Measurements from ENCODE around the gene SUGP1. TPM values are rescaled to one million over a fixed set of nuclear protein-coding genes. Genes with fewer than 3 reads are reported as not detected.
"Not testable (repeated sequence)": the region's sequence is repeated elsewhere in the genome, so short reads cannot be mapped to it uniquely, and the experiment has no call there.

Gene SUGP1
- total RNA-seq, 4 donors from 2014 or later = 29.7 to 51.0 (median 39.8) TPM

- TF ChIP-seq CTCF (IDR thresholded peaks at IDR 0.05 in 4 of 5, conservative IDR thresholded peaks at IDR 0.05 in 1 of 5) (no peak), POLR2A (IDR thresholded peaks at IDR 0.05) (no peak)
- no peaks in the 10 kb centered on the region for H3K36me3 ChIP-seq
- no peak overlapping the region for H3K4me3 ChIP-seq
- H3K4me1 ChIP-seq = no peaks in the 10 kb centered on the region
- H3K27ac ChIP-seq = no peak overlapping the region
- intact Hi-C loops (cut with DNase I; ENCODE audit: low total_unique reads) (no loop called here), in situ Hi-C loops (cut with MboI; ENCODE audit: low sequenced_read_pairs in 4 of 4) (no loop called here)
- DNase-seq (no peak), ATAC-seq (no peak)
- H3K27me3 ChIP-seq = peaks cover 28 to 43% (median 29%) of the 10 kb centered on the region in 3 donors
- H3K9me3 ChIP-seq = no peaks in the 10 kb centered on the region
These were observed 64.0 kb downstream of the SUGP1 start for GRCh38 chr19:19256072-19256969.

- intact Hi-C loops (cut with DNase I; ENCODE audit: low total_unique reads); H3K4me3 ChIP-seq; in situ Hi-C loops (cut with MboI; ENCODE audit: low sequenced_read_pairs in 4 of 4); DNase-seq; H3K27ac ChIP-seq; H3K9me3 ChIP-seq; H3K36me3 ChIP-seq; ATAC-seq; H3K4me1 ChIP-seq: not testable (repeated sequence)
- peaks cover 16 to 29% (median 28%) of the 10 kb centered on the region in 3 donors for H3K27me3 ChIP-seq
These were observed 66.9 kb downstream of the SUGP1 start for GRCh38 chr19:19253409-19253808.

GRCh38 chr19:19250196-19250801, 70.0 kb downstream of the SUGP1 start:
- TF ChIP-seq CTCF (IDR thresholded peaks at IDR 0.05 in 4 of 5, conservative IDR thresholded peaks at IDR 0.05 in 1 of 5) (no peak), POLR2A (IDR thresholded peaks at IDR 0.05) (no peak)
- intact Hi-C loops (cut with DNase I; ENCODE audit: low total_unique reads) (no loop called here), in situ Hi-C loops (cut with MboI; ENCODE audit: low sequenced_read_pairs in 4 of 4) (no loop called here)
- Histone ChIP-seq H3K27ac (no peak overlapping the region), H3K4me1 (no peaks in the 10 kb centered on the region), H3K4me3 (no peak overlapping the region), H3K27me3 (peaks cover 4 to 24% (median 22%) of the 10 kb centered on the region in 3 donors), H3K36me3 (no peaks in the 10 kb centered on the region), H3K9me3 (no peaks in the 10 kb centered on the region)
- ATAC-seq (no peak), DNase-seq (no peak)

- Histone ChIP-seq H3K36me3 (no peaks in the 10 kb centered on the region), H3K27ac (no peak overlapping the region), H3K4me3 (no peak overlapping the region), H3K4me1 (no peaks in the 10 kb centered on the region), H3K27me3 (peaks cover 0 to 11% (median 8%) of the 10 kb centered on the region in 3 donors), H3K9me3 (peaks cover 0 to 4% (median 0%) of the 10 kb centered on the region in 3 donors)
- ATAC-seq (no peak), DNase-seq (no peak)
- in situ Hi-C loops (cut with MboI; ENCODE audit: low sequenced_read_pairs in 4 of 4) = no loop called here
- no peak for TF ChIP-seq POLR2A (IDR thresholded peaks at IDR 0.05)
- no peak for TF ChIP-seq CTCF (IDR thresholded peaks at IDR 0.05 in 4 of 5, conservative IDR thresholded peaks at IDR 0.05 in 1 of 5)
- intact Hi-C loops (cut with DNase I; ENCODE audit: low total_unique reads) = no loop called here
These were observed 79.8 kb downstream of the SUGP1 start for GRCh38 chr19:19240476-19240875.

GRCh38 chr19:19239675-19240074, 80.6 kb downstream of the SUGP1 start:
- intact Hi-C loops (cut with DNase I; ENCODE audit: low total_unique reads) = no loop called here
- in situ Hi-C loops (cut with MboI; ENCODE audit: low sequenced_read_pairs in 4 of 4) = no loop called here
- no peak overlapping the region for H3K27ac ChIP-seq
- peaks cover 0 to 16% (median 11%) of the 10 kb centered on the region in 3 donors for H3K27me3 ChIP-seq
- no peak for ATAC-seq
- H3K4me3 ChIP-seq = no peak overlapping the region
- H3K4me1 ChIP-seq = no peaks in the 10 kb centered on the region
- peaks cover 0 to 12% (median 5%) of the 10 kb centered on the region in 3 donors for H3K9me3 ChIP-seq
- TF ChIP-seq POLR2A (IDR thresholded peaks at IDR 0.05) (no peak), CTCF (IDR thresholded peaks at IDR 0.05 in 4 of 5, conservative IDR thresholded peaks at IDR 0.05 in 1 of 5) (no peak)
- DNase-seq = no peak
- no peaks in the 10 kb centered on the region for H3K36me3 ChIP-seq
